HEK293 (cell line): ENCODE data around the gene GALNT16.

ENCODE experiments used
- CTCF ChIA-PET: fragments of 350-600 bp; formaldehyde crosslinking; extraction: SDS; loops from one replicate; lab custom pipeline; 2021; ENCODE audit warnings: antibody characterized with exemption; lab: Yijun Ruan, JAX
- POLR2A ChIA-PET: fragments of 300-600 bp; formaldehyde crosslinking; extraction: SDS; loops from one replicate; lab custom pipeline; 2020; ENCODE audit warnings: antibody characterized with exemption, inconsistent platforms; lab: Yijun Ruan, JAX
- H3K27ac ChIP-seq: fragments of 200-500 bp; sonication (Bioruptor generic); 2 replicates; pipeline ENCODE4 v1.5.1; 2014; ENCODE audit warnings: low read depth, low read length, control low read depth, inconsistent platforms; ENCODE audit errors: extremely low read depth
- H3K36me3 ChIP-seq, 2 experiments: fragments of 200-500 bp in 1 of 2; sonication (Bioruptor generic) in 1 of 2; 1 replicate in 1 of 2; 2 replicates in 1 of 2; pipeline ENCODE4 v1.5.1; 2014 to 2017; ENCODE audit warnings: inconsistent platforms in 2 of 2, low read length in 2 of 2; ENCODE audit not compliant: control insufficient read depth in 2 of 2, insufficient read depth in 1 of 2
- H3K4me1 ChIP-seq: fragments of 200-500 bp; sonication (Bioruptor generic); 2 replicates; pipeline ENCODE4 v1.5.1; 2014; ENCODE audit warnings: mild to moderate bottlenecking, low read length, inconsistent platforms; ENCODE audit not compliant: control insufficient read depth, insufficient read depth
- H3K4me3 ChIP-seq: 2 replicates; pipeline ENCODE4 v1.5.1; 2011; ENCODE audit warnings: low read depth, mild to moderate bottlenecking, control low read depth, low read length, moderate library complexity
- H3K9me3 ChIP-seq: fragments of 200-500 bp; sonication (Bioruptor generic); 2 replicates; pipeline ENCODE4 v1.5.1; 2014; ENCODE audit warnings: low read depth, low read length, inconsistent platforms; ENCODE audit not compliant: control insufficient read depth, insufficient read depth
- GLI4 ChIP-seq: fragments of 450-650 bp; formaldehyde crosslinking; IDR thresholded peaks from 2 replicates; pipeline ENCODE4 v1.5.1; 2016; ENCODE audit warnings: missing biosample characterization, missing genetic modification characterization
- GLIS1 ChIP-seq: fragments of 450-650 bp; formaldehyde crosslinking; IDR thresholded peaks from 2 replicates; pipeline ENCODE4 v1.5.1; 2016; ENCODE audit warnings: missing biosample characterization, missing genetic modification characterization
- KLF17 ChIP-seq: fragments of 450-650 bp; formaldehyde crosslinking; IDR thresholded peaks from 2 replicates; pipeline ENCODE4 v1.5.1; 2016; ENCODE audit warnings: missing biosample characterization, missing genetic modification characterization
- KLF9 ChIP-seq: fragments of 450-650 bp; formaldehyde crosslinking; IDR thresholded peaks from 2 replicates; pipeline ENCODE4 v1.5.1; 2016; ENCODE audit warnings: missing biosample characterization, missing genetic modification characterization, low read depth
- REST ChIP-seq: fragments of 450-650 bp; formaldehyde crosslinking; IDR thresholded peaks from 2 replicates; pipeline ENCODE4 v1.5.1; 2016; ENCODE audit warnings: missing biosample characterization, missing genetic modification characterization
- SP7 ChIP-seq: fragments of 450-650 bp; formaldehyde crosslinking; IDR thresholded peaks from 2 replicates; pipeline ENCODE4 v1.5.1; 2016; ENCODE audit warnings: missing biosample characterization, missing genetic modification characterization
- TCF7L2 ChIP-seq: IDR thresholded peaks from 2 replicates; pipeline ENCODE4 v1.6.1; 2011; ENCODE audit warnings: low read depth, mild to moderate bottlenecking, inconsistent platforms, low read length, moderate library complexity, borderline replicate concordance
- ZBTB11 ChIP-seq: fragments of 450-650 bp; formaldehyde crosslinking; conservative IDR thresholded peaks from 2 replicates; pipeline ENCODE4 v1.5.1; 2016; ENCODE audit warnings: low read depth, missing biosample characterization, missing genetic modification characterization
- ZBTB26 ChIP-seq: fragments of 450-650 bp; formaldehyde crosslinking; optimal IDR thresholded peaks from 2 replicates; pipeline ENCODE3; 2016; ENCODE audit warnings: missing biosample characterization, mild to moderate bottlenecking, missing genetic modification characterization
- ZNF121 ChIP-seq: fragments of 450-650 bp; formaldehyde crosslinking; IDR thresholded peaks from 2 replicates; pipeline ENCODE4 v1.5.1; 2016; ENCODE audit warnings: missing biosample characterization, missing genetic modification characterization
- ZNF148 ChIP-seq: fragments of 450-650 bp; formaldehyde crosslinking; IDR thresholded peaks from 2 replicates; pipeline ENCODE4 v1.5.0; 2017; ENCODE audit warnings: missing biosample characterization, missing genetic modification characterization, borderline replicate concordance
- ZNF169 ChIP-seq: fragments of 450-650 bp; formaldehyde crosslinking; IDR thresholded peaks from 2 replicates; pipeline ENCODE4 v1.5.1; 2016; ENCODE audit warnings: missing biosample characterization, missing genetic modification characterization
- ZNF175 ChIP-seq: fragments of 450-650 bp; formaldehyde crosslinking; IDR thresholded peaks from 2 replicates; pipeline ENCODE4 v1.5.1; 2016; ENCODE audit warnings: missing biosample characterization, missing genetic modification characterization
- ZNF280D ChIP-seq: fragments of 450-650 bp; formaldehyde crosslinking; IDR thresholded peaks from 2 replicates; pipeline ENCODE4 v1.5.1; 2016; ENCODE audit warnings: missing biosample characterization, missing genetic modification characterization
- ZNF433 ChIP-seq: fragments of 450-650 bp; formaldehyde crosslinking; IDR thresholded peaks from 2 replicates; pipeline ENCODE4 v1.5.1; 2016; ENCODE audit warnings: missing biosample characterization, missing genetic modification characterization, low read depth
- ZNF529 ChIP-seq: fragments of 450-650 bp; formaldehyde crosslinking; IDR thresholded peaks from 2 replicates; pipeline ENCODE4 v1.5.1; 2017; ENCODE audit warnings: missing genetic modification characterization, missing biosample characterization; ENCODE audit not compliant: insufficient replicate concordance
- ZNF658 ChIP-seq: fragments of 450-650 bp; formaldehyde crosslinking; IDR thresholded peaks from 2 replicates; pipeline ENCODE4; 2016; ENCODE audit warnings: missing biosample characterization, missing genetic modification characterization
- ZNF76 ChIP-seq: fragments of 450-650 bp; formaldehyde crosslinking; IDR thresholded peaks from 2 replicates; pipeline ENCODE4; 2016; ENCODE audit warnings: low read depth, missing biosample characterization, missing genetic modification characterization, borderline replicate concordance
- ZNF776 ChIP-seq: fragments of 450-650 bp; formaldehyde crosslinking; IDR thresholded peaks from 2 replicates; pipeline ENCODE4 v1.5.0; 2017; ENCODE audit warnings: missing biosample characterization, missing genetic modification characterization, borderline replicate concordance
- ZNF830 ChIP-seq: fragments of 450-650 bp; IDR thresholded peaks from 2 replicates; pipeline ENCODE4 v1.5.0; 2018; ENCODE audit warnings: missing biosample characterization, missing genetic modification characterization, low read depth, mild to moderate bottlenecking, moderate library complexity
- ZSCAN30 ChIP-seq: fragments of 450-650 bp; IDR thresholded peaks from 2 replicates; pipeline ENCODE4 v1.5.1; 2018; ENCODE audit warnings: missing biosample characterization, mild to moderate bottlenecking, missing genetic modification characterization, moderate library complexity

GALNT16 gene

GRCh38 chr14:69375722-69376121, 115.8 kb downstream of the GALNT16 start (continued):
- TF ChIP-seq ZNF280D (tag by site-specific recombination) (no peak), ZNF148 (tag by site-specific recombination) (no peak), ZNF776 (no peak), TCF7L2 (no peak), SP7 (no peak), ZNF529 (tag by site-specific recombination) (no peak), GLIS1 (tag by site-specific recombination) (no peak)

- Histone ChIP-seq H3K9me3 (no peaks in the 10 kb centered on the region), H3K4me1 (no peaks in the 10 kb centered on the region), H3K36me3 (peaks cover 49 to 57% of the 10 kb centered on the region in 2 experiments), H3K27ac (no peak overlapping the region), H3K4me3 (no peak overlapping the region)
- CTCF ChIA-PET, result no interaction called here
- TF ChIP-seq GLI4 (no peak), ZNF169 (no peak), ZSCAN30 (no peak), ZNF433 (no peak), ZNF658 (tag by site-specific recombination) (no peak), ZNF830 (tag by site-specific recombination) (no peak), KLF17 (tag by site-specific recombination) (no peak), ZBTB26 (tag by site-specific recombination) (no peak), KLF9 (tag by site-specific recombination) (no peak), GLIS1 (tag by site-specific recombination) (no peak), REST (tag by site-specific recombination) (no peak), ZNF76 (tag by site-specific recombination) (no peak), ZNF121 (tag by site-specific recombination) (no peak), ZBTB11 (tag by site-specific recombination) (no peak), ZNF175 (no peak)
- POLR2A ChIA-PET, result interaction anchor here (1.4 kb wide), 1 partner anchor 21 kb away, joined by 7 read pairs; the partner anchor contains the start of genes ERH and SLC39A9
Measured at GRCh38 chr14:69376439-69376838, 116.5 kb downstream of the GALNT16 start.
